SK-N-SH (cell line): ENCODE data around the gene INHBE. TPM values are rescaled to one million over a fixed set of nuclear protein-coding genes. Genes with fewer than 3 reads are reported as not detected.

ENCODE experiments used
- CTCF ChIA-PET: fragments of 300-600, 350-600 bp; formaldehyde crosslinking; extraction: SDS; loops from one replicate; lab custom pipeline; 2021; lab: Yijun Ruan, JAX
- POLR2A ChIA-PET: fragments of 350-600 bp; sonication (Branson Sonifier 250); formaldehyde crosslinking; extraction: SDS; loops from one replicate; lab custom pipeline; 2020; ENCODE audit warnings: antibody characterized with exemption, inconsistent platforms; lab: Yijun Ruan, JAX
- DNase-seq: peaks from one replicate; pipeline ENCODE4 v3.0.0; 2012
- H2AFZ ChIP-seq: fragments of 200-600 bp; sonication (generic); 2 replicates; pipeline ENCODE4 v1.8.1; 2016; ENCODE audit warnings: antibody characterized with exemption, mild to moderate bottlenecking, low read depth
- H3F3A ChIP-seq: fragments of 200-600 bp; sonication (generic); replicated peaks from 2 replicates; pipeline ENCODE3; 2016; ENCODE audit warnings: antibody characterized with exemption, mild to moderate bottlenecking; ENCODE audit not compliant: insufficient read depth
- H3K27ac ChIP-seq, 2 experiments: fragments of 200-500 bp in 1 of 2; fragments of 200-600 bp in 1 of 2; sonication (Bioruptor generic) in 1 of 2; sonication (generic), shearing (Covaris generic) in 1 of 2; 2 replicates each; pipeline versions ENCODE4 v1.5.1 to v1.6.1; 2014 to 2016; ENCODE audit warnings: low read depth in 2 of 2, inconsistent platforms in 1 of 2, low read length in 1 of 2, mild to moderate bottlenecking in 1 of 2, mixed read lengths in 1 of 2
- H3K27me3 ChIP-seq: fragments of 200-600 bp; sonication (generic), shearing (Covaris generic); 2 replicates; pipeline ENCODE4 v1.6.1; 2016; ENCODE audit warnings: mixed run types; ENCODE audit not compliant: insufficient read depth
- H3K36me3 ChIP-seq, 2 experiments: fragments of 200-500 bp in 1 of 2; fragments of 200-600 bp in 1 of 2; sonication (Bioruptor generic) in 1 of 2; sonication (generic) in 1 of 2; replicated peaks in 1 of 2; 2 replicates each; pipeline versions ENCODE3 to v1.5.1; 2014 to 2016; ENCODE audit warnings: low read length in 1 of 2, mild to moderate bottlenecking in 1 of 2; ENCODE audit not compliant: insufficient read depth in 2 of 2, control insufficient read depth in 1 of 2
- H3K4me1 ChIP-seq, 2 experiments: fragments of 200-500 bp in 1 of 2; fragments of 200-600 bp in 1 of 2; sonication (Bioruptor generic) in 1 of 2; sonication (generic), shearing (Covaris generic) in 1 of 2; 2 replicates each; pipeline versions ENCODE4 v1.5.1 to v1.6.1; 2014 to 2016; ENCODE audit warnings: low read depth in 1 of 2, low read length in 1 of 2, mixed run types in 1 of 2; ENCODE audit not compliant: insufficient read depth in 2 of 2, control insufficient read depth in 1 of 2
- H3K4me2 ChIP-seq: fragments of 200-600 bp; sonication (generic), shearing (Covaris generic); 2 replicates; pipeline ENCODE4 v1.6.1; 2017; ENCODE audit warnings: mixed run types
- H3K4me3 ChIP-seq, 2 experiments: fragments of 200-500 bp in 1 of 2; fragments of 200-600 bp in 1 of 2; sonication (Bioruptor generic) in 1 of 2; sonication (generic), shearing (Covaris generic) in 1 of 2; 2 replicates each; pipeline versions ENCODE4 v1.5.1 to v1.8.1; 2014 to 2016; ENCODE audit warnings: low read depth in 2 of 2, inconsistent platforms in 1 of 2, low read length in 1 of 2, mild to moderate bottlenecking in 1 of 2, mixed read lengths in 1 of 2, moderate library complexity in 1 of 2
- H3K79me2 ChIP-seq: fragments of 200-600 bp; sonication (generic); 2 replicates; pipeline ENCODE4 v1.8.1; 2017; ENCODE audit warnings: mild to moderate bottlenecking; ENCODE audit not compliant: insufficient read depth
- H3K9ac ChIP-seq: fragments of 200-600 bp; sonication (generic); 2 replicates; pipeline ENCODE4 v1.6.1; 2017; ENCODE audit warnings: mixed run types
- H3K9me2 ChIP-seq: fragments of 200-600 bp; sonication (generic); 2 replicates; pipeline ENCODE4 v1.6.1; 2017; ENCODE audit warnings: mixed run types
- H3K9me3 ChIP-seq: fragments of 200-600 bp; sonication (generic); 2 replicates; pipeline ENCODE4 v1.6.1; 2017; ENCODE audit warnings: mixed run types, mild to moderate bottlenecking, moderate library complexity
- H4K20me1 ChIP-seq: fragments of 200-600 bp; sonication (generic); 2 replicates; pipeline ENCODE4 v1.6.1; 2017; ENCODE audit warnings: mild to moderate bottlenecking, mixed run types; ENCODE audit not compliant: insufficient read depth
- CHD2 ChIP-seq: fragments of 150-350 bp; IDR thresholded peaks from 2 replicates; pipeline ENCODE4 v1.6.1; 2018; ENCODE audit warnings: low read length; ENCODE audit not compliant: partially characterized antibody
- ELF1 ChIP-seq: IDR thresholded peaks from 2 replicates; pipeline ENCODE4 v1.4.0; 2012
- FOXM1 ChIP-seq: IDR thresholded peaks from 2 replicates; pipeline ENCODE4 v1.4.0; 2012; ENCODE audit warnings: low read depth, mild to moderate bottlenecking
- GABPA ChIP-seq: IDR thresholded peaks from 2 replicates; pipeline ENCODE4 v1.4.0; 2012; ENCODE audit warnings: low read depth, mild to moderate bottlenecking
- JUND ChIP-seq: IDR thresholded peaks from 2 replicates; pipeline ENCODE4 v1.4.0; 2012
- MXI1 ChIP-seq: IDR thresholded peaks from 2 replicates; pipeline ENCODE4 v1.6.1; 2012; ENCODE audit warnings: mild to moderate bottlenecking, low read depth, low read length, improper control_type of control experiment
- NFIC ChIP-seq: IDR thresholded peaks from 2 replicates; pipeline ENCODE4 v1.4.0; 2012; ENCODE audit warnings: borderline replicate concordance
- POLR2AphosphoS5 ChIP-seq: IDR thresholded peaks from 2 replicates; pipeline ENCODE4 v1.6.1; 2012; ENCODE audit warnings: low read depth, low read length
- RAD21 ChIP-seq: IDR thresholded peaks from 2 replicates; pipeline ENCODE4 v1.6.1; 2012; ENCODE audit warnings: mild to moderate bottlenecking, low read length
- RFX5 ChIP-seq: IDR thresholded peaks from 2 replicates; pipeline ENCODE4 v1.6.1; 2012; ENCODE audit warnings: mild to moderate bottlenecking, improper control_type of control experiment, low read length
- RXRA ChIP-seq: IDR thresholded peaks from 2 replicates; pipeline ENCODE4 v1.4.0; 2012; ENCODE audit warnings: low read depth, mild to moderate bottlenecking, borderline replicate concordance
- SIN3A ChIP-seq: IDR thresholded peaks from 2 replicates; pipeline ENCODE4 v1.6.1; 2012; ENCODE audit warnings: low read depth, mild to moderate bottlenecking, low read length, moderate library complexity, borderline replicate concordance
- SMC3 ChIP-seq: IDR thresholded peaks from 2 replicates; pipeline ENCODE4 v1.6.1; 2012; ENCODE audit warnings: low read depth, low read length, improper control_type of control experiment
- TAF1 ChIP-seq: IDR thresholded peaks from 2 replicates; pipeline ENCODE4 v1.6.1; 2012; ENCODE audit warnings: low read depth, mild to moderate bottlenecking, low read length, moderate library complexity, borderline replicate concordance
- TCF12 ChIP-seq: IDR thresholded peaks from 2 replicates; pipeline ENCODE4 v1.4.0; 2012
- WGBS: methylation state at CpG from one replicate; pipeline ENCODE4 v1.1.6; 2017; ENCODE audit warnings: low lambda C conversion rate; 5-methylcytosine and 5-hydroxymethylcytosine counted together
- polyA plus RNA-seq, 3 experiments: library from polyadenylated mRNA; depleted of rRNA; stranded (reverse); fragments of >200 nt; gene quantifications; 2 replicates each; pipeline ENCODE4 v1.2.3, GENCODE V29; 2012
- TF ChIP-seq, protein P1 (sequence below): IDR thresholded peaks from 2 replicates; pipeline ENCODE4 v1.4.0; 2012; ENCODE audit warnings: low read depth, borderline replicate concordance
- TF ChIP-seq, protein P2 (sequence below): fragments of 200-600 bp; sonication (generic); IDR thresholded peaks from 2 replicates; pipeline ENCODE4 v1.6.1; 2017; ENCODE audit warnings: antibody characterized with exemption, mild to moderate bottlenecking, moderate library complexity
- TF ChIP-seq, protein P3 (sequence below): IDR thresholded peaks from 2 replicates; pipeline ENCODE4; 2012

The INHBE gene
- polyA plus RNA-seq, 1 of the 3 experiments (the other 2 are of a cell fraction): 0.03 TPM

DNA sequence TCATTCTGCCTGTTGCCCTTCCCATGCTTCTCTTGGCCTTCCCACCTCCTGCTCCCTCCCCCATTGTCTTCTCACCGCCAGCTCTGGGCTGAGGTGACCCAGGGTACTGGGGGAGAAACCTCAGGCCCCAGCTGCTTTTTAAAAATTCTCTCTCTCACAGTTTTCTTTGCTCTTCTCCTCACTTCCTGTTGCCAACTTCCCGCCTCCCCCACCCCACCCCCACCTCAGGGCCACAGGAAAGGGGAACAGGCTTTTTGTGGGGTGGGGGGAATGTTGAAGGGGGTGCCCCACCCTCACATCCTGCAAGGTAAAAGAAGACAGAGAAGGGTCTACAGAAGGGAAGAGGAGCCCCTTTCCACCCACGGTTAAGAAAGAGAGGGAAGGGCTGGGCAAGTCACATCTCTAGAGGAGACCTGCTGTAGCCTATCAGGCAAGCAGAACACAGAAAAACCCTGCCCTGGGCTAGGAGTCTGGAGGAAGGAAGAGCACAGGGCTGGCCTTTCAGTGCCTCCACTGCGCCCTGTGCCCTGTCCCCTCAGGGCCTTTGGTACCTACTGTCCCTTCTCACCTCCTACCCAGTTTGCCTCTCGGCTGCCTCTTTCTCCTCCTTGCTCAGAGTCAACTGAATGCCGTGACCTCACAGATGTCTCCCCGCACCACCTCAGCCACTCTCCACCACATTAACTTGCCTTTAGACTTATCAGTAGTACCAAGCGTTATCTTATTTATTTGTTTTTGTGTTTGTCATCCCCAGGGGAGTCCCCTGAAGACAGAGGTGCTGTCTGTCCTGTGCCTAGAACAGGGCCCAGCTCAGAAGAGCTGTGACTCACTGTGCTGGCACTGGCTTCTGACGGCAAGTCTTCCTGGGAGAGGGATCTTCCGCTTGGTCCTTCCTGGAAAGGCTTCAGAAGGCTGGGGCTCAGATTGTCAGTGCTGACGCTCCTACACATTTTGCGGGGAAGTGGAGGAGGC, 22.9 kb downstream of the INHBE start:
- H3F3A ChIP-seq: no peaks in the 10 kb centered on the region
- WGBS: 82% methylated on average over 12 of the region's 12 CpGs
- CTCF ChIA-PET: interaction anchor here (0.7 to 4.8 kb wide), 3 partner anchors 15 to 33 kb away, joined by 3 to 67 read pairs (median 3); partner anchors contain the start of gene GLI1

DNA sequence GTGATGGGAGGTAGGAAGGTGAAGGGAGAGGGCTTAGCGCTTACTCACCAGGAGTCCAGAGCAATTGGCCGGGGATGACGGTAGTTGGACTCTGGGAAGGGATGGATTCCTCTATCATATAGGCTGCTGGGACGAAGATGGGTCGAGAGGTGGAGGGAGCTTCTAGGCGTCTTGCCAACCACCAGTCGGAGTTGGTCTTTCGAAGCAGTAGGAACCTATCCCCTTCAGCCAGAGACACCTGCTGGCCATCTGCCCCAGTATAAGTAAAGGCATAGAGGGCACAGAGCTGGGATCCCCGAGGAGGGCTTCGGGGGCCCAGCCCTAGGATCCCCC, 23.9 kb downstream of the INHBE start:
- 63% methylated on average over 10 of the region's 10 CpGs for WGBS
- no peak overlapping the region for H3K4me3 ChIP-seq
- no peak overlapping the region for H3K9ac ChIP-seq
- H3K4me1 ChIP-seq: peaks cover 0 to 10% of the 10 kb centered on the region in 2 experiments; a peak in 3 of 4 replicates
- TF ChIP-seq, protein P1, sequence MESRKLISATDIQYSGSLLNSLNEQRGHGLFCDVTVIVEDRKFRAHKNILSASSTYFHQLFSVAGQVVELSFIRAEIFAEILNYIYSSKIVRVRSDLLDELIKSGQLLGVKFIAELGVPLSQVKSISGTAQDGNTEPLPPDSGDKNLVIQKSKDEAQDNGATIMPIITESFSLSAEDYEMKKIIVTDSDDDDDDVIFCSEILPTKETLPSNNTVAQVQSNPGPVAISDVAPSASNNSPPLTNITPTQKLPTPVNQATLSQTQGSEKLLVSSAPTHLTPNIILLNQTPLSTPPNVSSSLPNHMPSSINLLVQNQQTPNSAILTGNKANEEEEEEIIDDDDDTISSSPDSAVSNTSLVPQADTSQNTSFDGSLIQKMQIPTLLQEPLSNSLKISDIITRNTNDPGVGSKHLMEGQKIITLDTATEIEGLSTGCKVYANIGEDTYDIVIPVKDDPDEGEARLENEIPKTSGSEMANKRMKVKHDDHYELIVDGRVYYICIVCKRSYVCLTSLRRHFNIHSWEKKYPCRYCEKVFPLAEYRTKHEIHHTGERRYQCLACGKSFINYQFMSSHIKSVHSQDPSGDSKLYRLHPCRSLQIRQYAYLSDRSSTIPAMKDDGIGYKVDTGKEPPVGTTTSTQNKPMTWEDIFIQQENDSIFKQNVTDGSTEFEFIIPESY: no peak
- TF ChIP-seq ELF1: no peak
- no peak for TF ChIP-seq RAD21
- TF ChIP-seq, protein P2, sequence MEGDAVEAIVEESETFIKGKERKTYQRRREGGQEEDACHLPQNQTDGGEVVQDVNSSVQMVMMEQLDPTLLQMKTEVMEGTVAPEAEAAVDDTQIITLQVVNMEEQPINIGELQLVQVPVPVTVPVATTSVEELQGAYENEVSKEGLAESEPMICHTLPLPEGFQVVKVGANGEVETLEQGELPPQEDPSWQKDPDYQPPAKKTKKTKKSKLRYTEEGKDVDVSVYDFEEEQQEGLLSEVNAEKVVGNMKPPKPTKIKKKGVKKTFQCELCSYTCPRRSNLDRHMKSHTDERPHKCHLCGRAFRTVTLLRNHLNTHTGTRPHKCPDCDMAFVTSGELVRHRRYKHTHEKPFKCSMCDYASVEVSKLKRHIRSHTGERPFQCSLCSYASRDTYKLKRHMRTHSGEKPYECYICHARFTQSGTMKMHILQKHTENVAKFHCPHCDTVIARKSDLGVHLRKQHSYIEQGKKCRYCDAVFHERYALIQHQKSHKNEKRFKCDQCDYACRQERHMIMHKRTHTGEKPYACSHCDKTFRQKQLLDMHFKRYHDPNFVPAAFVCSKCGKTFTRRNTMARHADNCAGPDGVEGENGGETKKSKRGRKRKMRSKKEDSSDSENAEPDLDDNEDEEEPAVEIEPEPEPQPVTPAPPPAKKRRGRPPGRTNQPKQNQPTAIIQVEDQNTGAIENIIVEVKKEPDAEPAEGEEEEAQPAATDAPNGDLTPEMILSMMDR: no peak
- TF ChIP-seq TAF1: no peak
- no peak for TF ChIP-seq RFX5
- no peak for TF ChIP-seq GABPA
- H3K9me3 ChIP-seq: no peaks in the 10 kb centered on the region
- H3K36me3 ChIP-seq: no peaks in the 10 kb centered on the region
- H3F3A ChIP-seq: peaks cover 5% of the 10 kb centered on the region
- no peak overlapping the region for H3K27ac ChIP-seq
- H3K9me2 ChIP-seq: no peaks in the 10 kb centered on the region
- no peak overlapping the region for H2AFZ ChIP-seq
- DNase-seq: no peak
- ChIA-PET CTCF (interaction anchor here (1.4 to 1.5 kb wide), 2 partner anchors 15 to 80 kb away, joined by 4 read pairs; no protein-coding TSS in a partner anchor), POLR2A (no interaction called here)
- no peak overlapping the region for H3K4me2 ChIP-seq
- H3K79me2 ChIP-seq: no peaks in the 10 kb centered on the region
- H4K20me1 ChIP-seq: no peaks in the 10 kb centered on the region
- peaks cover 27% of the 10 kb centered on the region for H3K27me3 ChIP-seq

More for the DNA sequence above, 22.9 kb downstream of the INHBE start:
- TF ChIP-seq ELF1 (no peak), MXI1 (no peak), RAD21 (no peak), SIN3A (no peak), TCF12 (no peak), FOXM1 (no peak), CHD2 (no peak), RXRA (no peak), SMC3 (no peak), NFIC (no peak), GABPA (no peak), JUND (no peak), POLR2AphosphoS5 (no peak)
- TF ChIP-seq, protein P3, sequence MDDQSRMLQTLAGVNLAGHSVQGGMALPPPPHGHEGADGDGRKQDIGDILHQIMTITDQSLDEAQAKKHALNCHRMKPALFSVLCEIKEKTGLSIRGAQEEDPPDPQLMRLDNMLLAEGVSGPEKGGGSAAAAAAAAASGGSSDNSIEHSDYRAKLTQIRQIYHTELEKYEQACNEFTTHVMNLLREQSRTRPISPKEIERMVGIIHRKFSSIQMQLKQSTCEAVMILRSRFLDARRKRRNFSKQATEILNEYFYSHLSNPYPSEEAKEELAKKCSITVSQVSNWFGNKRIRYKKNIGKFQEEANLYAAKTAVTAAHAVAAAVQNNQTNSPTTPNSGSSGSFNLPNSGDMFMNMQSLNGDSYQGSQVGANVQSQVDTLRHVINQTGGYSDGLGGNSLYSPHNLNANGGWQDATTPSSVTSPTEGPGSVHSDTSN: no peak
- no peaks in the 10 kb centered on the region for H3K9me2 ChIP-seq
- no peak overlapping the region for H3K9ac ChIP-seq
- no peaks in the 10 kb centered on the region for H4K20me1 ChIP-seq
- no peaks in the 10 kb centered on the region for H3K36me3 ChIP-seq
- no peak overlapping the region for H3K27ac ChIP-seq
- H3K9me3 ChIP-seq: no peaks in the 10 kb centered on the region
- peaks cover 37% of the 10 kb centered on the region for H3K27me3 ChIP-seq
- peaks cover 0 to 10% of the 10 kb centered on the region in 2 experiments; a peak in 3 of 4 replicates for H3K4me1 ChIP-seq
- no peak overlapping the region for H3K4me3 ChIP-seq
- H3K79me2 ChIP-seq: no peaks in the 10 kb centered on the region
- DNase-seq: no peak
- POLR2A ChIA-PET: no interaction called here
- no peak overlapping the region for H3K4me2 ChIP-seq
- no peak overlapping the region for H2AFZ ChIP-seq
